ENCODE results near the gene GPR55. TPM values are rescaled to one million over a fixed set of nuclear protein-coding genes. Genes with fewer than 3 reads are reported as not detected.

The GPR55 gene
- total and polyA plus RNA-seq, 2 donors (not counting 1 experiment from before 2014, with no cell fraction given), result 3.0 to 4.1 TPM

GRCh38 chr2:230907361-230908091 is 17.5 kb downstream of the GPR55 start:
- Histone ChIP-seq H2AFZ (ENCODE audit: insufficient read depth, low read depth, low read length, poor library complexity, severe bottlenecking) (no peak overlapping the region), H3K27ac (ENCODE audit: low read length in 2 of 2) (no peak overlapping the region), H4K20me1 (ENCODE audit: control insufficient read depth, insufficient read depth, low read length, poor library complexity, severe bottlenecking) (no peaks in the 10 kb centered on the region), H3K9ac (ENCODE audit: low read length) (no peak overlapping the region), H3K36me3 (replicated peaks in 1 of 2; ENCODE audit: control extremely low read depth in 1 of 2, control insufficient read depth in 1 of 2, extremely low read depth in 1 of 2, insufficient read depth in 2 of 2, low read length in 1 of 2) (no peaks in the 10 kb centered on the region), H3K27me3 (replicated peaks in 1 of 4; ENCODE audit: control extremely low read depth in 1 of 4, control insufficient read depth in 3 of 4, insufficient read depth in 4 of 4, low read length in 3 of 4) (no peaks in the 10 kb centered on the region), H3K9me3 (ENCODE audit: control extremely low read depth in 1 of 3, control insufficient read depth in 2 of 3, insufficient read depth in 1 of 3, low read length in 2 of 3) (no peaks in the 10 kb centered on the region), H3K79me2 (ENCODE audit: control insufficient read depth, insufficient read depth, low read length) (no peaks in the 10 kb centered on the region), H3K4me2 (replicated peaks; ENCODE audit: low read depth, low read length, poor library complexity, severe bottlenecking) (no peak overlapping the region), H3K4me3 (ENCODE audit: control extremely low read depth in 1 of 5, extremely low read depth in 1 of 5, insufficient read depth in 1 of 5, low read depth in 2 of 5, low read length in 4 of 5) (no peak overlapping the region), H3K4me1 (ENCODE audit: control insufficient read depth in 2 of 2, insufficient read depth in 2 of 2, low read length in 2 of 2) (peaks cover 6 to 20% of the 10 kb centered on the region in 2 donors)
- H3K4me3 Mint-ChIP-seq, result no peak overlapping the region
- no peak overlapping the region for H3K27ac Mint-ChIP-seq
- no peaks in the 10 kb centered on the region for H3K27me3 Mint-ChIP-seq
- intact Hi-C loops (cut with micrococcal nuclease), result no loop called here
- CTCF ChIA-PET, result interaction anchor here (1.0 to 2.3 kb wide), 2 partner anchors 59 to 83 kb away, joined by 4 to 8 read pairs; no protein-coding TSS in a partner anchor
- no peaks in the 10 kb centered on the region for H3K9me3 Mint-ChIP-seq (ENCODE audit: insufficient read depth)
- DNase-seq (no peak), ATAC-seq (ENCODE audit: low read depth) (no peak)
- H3K4me1 Mint-ChIP-seq, result peaks cover 17% of the 10 kb centered on the region
- POLR2A ChIA-PET, result no interaction called here
- TF ChIP-seq CTCF (IDR thresholded peaks at IDR 0.05), result no peak
- TF ChIP-seq EZH2 (IDR thresholded peaks at IDR 0.05; ENCODE audit: borderline replicate concordance, insufficient read depth, low read depth, low read length, poor library complexity, severe bottlenecking), result no peak
- WGBS (ENCODE audit: insufficient coverage), result 99% methylated on average over 9 of the region's 16 CpGs

Data from B cell (primary cell).